Right lobe of liver (tissue), 6 donors: ENCODE results near the gene VPS26B. TPM values are rescaled to one million over a fixed set of nuclear protein-coding genes. Genes with fewer than 3 reads are reported as not detected.

ENCODE experiments used
- ATAC-seq, 4 donors: fragments of 200-7000 bp; cut with Tn5 transposase; one replicate each; pipeline ENCODE4 v1.9.1; 2020; ENCODE audit warnings: mild to moderate bottlenecking in 4 of 4, moderate library complexity in 4 of 4
- DNase-seq, 3 donors: peaks; one replicate each; pipeline ENCODE4 v3.0.0-alpha.2; 2020
- H3K27ac ChIP-seq, 3 donors: fragments of 200-600 bp; one replicate each; pipeline ENCODE4 v1.8.0; 2022
- H3K27me3 ChIP-seq, 2 donors: fragments of 200-600 bp; one replicate each; pipeline ENCODE4 v1.8.0; 2022
- H3K36me3 ChIP-seq, 4 donors: fragments of 200-600 bp; sonication (generic) in 1 of 4; one replicate each; pipeline versions ENCODE4 v1.5.1 to v1.8.0; 2017 to 2022; ENCODE audit warnings: control low read depth in 1 of 4
- H3K4me1 ChIP-seq, 4 donors: fragments of 200-600 bp; sonication (generic) in 1 of 4; one replicate each; pipeline versions ENCODE4 v1.5.1 to v1.8.0; 2017 to 2022; ENCODE audit warnings: control low read depth in 1 of 4
- H3K4me3 ChIP-seq, 3 donors: fragments of 200-600 bp; one replicate each; pipeline ENCODE4 v1.8.0; 2022
- H3K9me3 ChIP-seq, 4 donors: fragments of 200-600 bp; sonication (generic) in 1 of 4; one replicate each; pipeline versions ENCODE4 v1.5.1 to v1.8.0; 2017 to 2022; ENCODE audit warnings: control low read depth in 1 of 4
- POLR2A ChIP-seq: fragments of 450-650 bp; IDR thresholded peaks from one replicate; pipeline ENCODE4 v1.6.1; 2017; ENCODE audit warnings: antibody characterized with exemption, mild to moderate bottlenecking
- WGBS: methylation state at CpG from one replicate; pipeline ENCODE4 v1.1.6; 2018; ENCODE audit warnings: low coverage, low lambda C conversion rate; ENCODE audit not compliant: insufficient coverage; ENCODE audit errors: missing lambda C conversion rate; 5-methylcytosine and 5-hydroxymethylcytosine counted together
- intact Hi-C, 2 donors: fragments of 100-400 bp; cut with DNase I; formaldehyde crosslinking; loops; one replicate each; pipeline versions ENCODE4 v1.11.2 to v1.14.1; 2022
- total RNA-seq, 6 experiments: library from RNA; depleted of rRNA in 2 of 6; stranded (reverse); fragments of >200 nt in 2 of 6; fragmentation: NEBNext Ultra II Directional in 3 of 6; extraction: Animal tissue kit (Norgen Biotek cat#: 25700) in 3 of 6; gene quantifications; one replicate each; pipeline versions ENCODE4 v1.1.0 to v1.2.4, GENCODE V29; 2016 to 2023
- TF ChIP-seq, protein P1 (sequence below), 4 donors: fragments of 200-600 bp in 3 of 4; fragments of 450-650 bp in 1 of 4; IDR thresholded peaks; one replicate each; pipeline versions ENCODE4 v1.5.1 to v1.8.0; 2016 to 2022; ENCODE audit warnings: antibody characterized with exemption in 4 of 4, mild to moderate bottlenecking in 2 of 4
- donor health status: DM: no; HTN: yes; CAD: no.
- donor health status: DM: no; HTN: no; CAD: no.
- donor health status: DM: no; HTN: no; CAD: no.
- donor health status: DM: no; HTN: yes; CAD: no.
- donor health status: DM: no; HTN: yes; CAD: no.

The VPS26B gene
- total RNA-seq, 6 experiments from 2014 or later, result 22.6 to 33.7 (median 30.0) TPM

DNA sequence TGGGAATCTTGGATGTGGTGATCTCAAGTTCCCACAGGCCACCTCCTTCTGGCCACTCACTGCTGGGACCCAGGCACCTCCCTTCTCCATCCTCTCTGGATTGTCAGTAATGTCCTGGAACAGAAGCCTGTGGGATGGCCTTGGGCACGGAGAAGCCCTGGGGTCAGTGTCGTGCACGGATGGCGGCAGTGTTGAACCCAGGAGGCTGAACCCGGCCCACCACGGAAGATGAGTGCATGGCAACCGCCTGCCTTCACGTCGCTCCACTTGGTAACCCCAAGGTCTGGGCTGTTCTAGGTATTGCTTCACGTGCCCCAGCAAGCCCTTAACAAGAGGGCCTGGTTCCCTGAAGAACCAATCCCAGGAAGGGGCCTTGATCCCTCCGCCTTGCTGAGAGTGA lies 21.6 kb downstream of the VPS26B start:
- Histone ChIP-seq H3K27ac (no peak overlapping the region), H3K4me3 (no peak overlapping the region), H3K27me3 (no peaks in the 10 kb centered on the region), H3K36me3 (peaks cover 0 to 81% (median 16%) of the 10 kb centered on the region in 4 donors), H3K4me1 (peaks cover 0 to 14% (median 5%) of the 10 kb centered on the region in 4 donors), H3K9me3 (no peaks in the 10 kb centered on the region)
- TF ChIP-seq, protein P1, sequence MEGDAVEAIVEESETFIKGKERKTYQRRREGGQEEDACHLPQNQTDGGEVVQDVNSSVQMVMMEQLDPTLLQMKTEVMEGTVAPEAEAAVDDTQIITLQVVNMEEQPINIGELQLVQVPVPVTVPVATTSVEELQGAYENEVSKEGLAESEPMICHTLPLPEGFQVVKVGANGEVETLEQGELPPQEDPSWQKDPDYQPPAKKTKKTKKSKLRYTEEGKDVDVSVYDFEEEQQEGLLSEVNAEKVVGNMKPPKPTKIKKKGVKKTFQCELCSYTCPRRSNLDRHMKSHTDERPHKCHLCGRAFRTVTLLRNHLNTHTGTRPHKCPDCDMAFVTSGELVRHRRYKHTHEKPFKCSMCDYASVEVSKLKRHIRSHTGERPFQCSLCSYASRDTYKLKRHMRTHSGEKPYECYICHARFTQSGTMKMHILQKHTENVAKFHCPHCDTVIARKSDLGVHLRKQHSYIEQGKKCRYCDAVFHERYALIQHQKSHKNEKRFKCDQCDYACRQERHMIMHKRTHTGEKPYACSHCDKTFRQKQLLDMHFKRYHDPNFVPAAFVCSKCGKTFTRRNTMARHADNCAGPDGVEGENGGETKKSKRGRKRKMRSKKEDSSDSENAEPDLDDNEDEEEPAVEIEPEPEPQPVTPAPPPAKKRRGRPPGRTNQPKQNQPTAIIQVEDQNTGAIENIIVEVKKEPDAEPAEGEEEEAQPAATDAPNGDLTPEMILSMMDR (IDR thresholded peaks at IDR 0.05), result no peak
- 80% methylated on average over 1 of the region's 11 CpGs for WGBS
- DNase-seq (no peak), ATAC-seq (no peak)
- intact Hi-C loops, result no loop called here

GRCh38 chr11:134246678-134247077 lies 22.2 kb downstream of the VPS26B start:
- 89% methylated on average over 4 of the region's 4 CpGs for WGBS
- Histone ChIP-seq H3K36me3 (peaks cover 0 to 77% (median 16%) of the 10 kb centered on the region in 4 donors), H3K27ac (no peak overlapping the region), H3K9me3 (no peaks in the 10 kb centered on the region), H3K4me1 (peaks cover 0 to 19% (median 10%) of the 10 kb centered on the region in 4 donors), H3K27me3 (no peaks in the 10 kb centered on the region), H3K4me3 (no peak overlapping the region)
- DNase-seq (no peak), ATAC-seq (no peak)
- TF ChIP-seq, protein P1 (IDR thresholded peaks at IDR 0.05), result no peak
- no peak for TF ChIP-seq POLR2A
- intact Hi-C loops, result no loop called here

DNA sequence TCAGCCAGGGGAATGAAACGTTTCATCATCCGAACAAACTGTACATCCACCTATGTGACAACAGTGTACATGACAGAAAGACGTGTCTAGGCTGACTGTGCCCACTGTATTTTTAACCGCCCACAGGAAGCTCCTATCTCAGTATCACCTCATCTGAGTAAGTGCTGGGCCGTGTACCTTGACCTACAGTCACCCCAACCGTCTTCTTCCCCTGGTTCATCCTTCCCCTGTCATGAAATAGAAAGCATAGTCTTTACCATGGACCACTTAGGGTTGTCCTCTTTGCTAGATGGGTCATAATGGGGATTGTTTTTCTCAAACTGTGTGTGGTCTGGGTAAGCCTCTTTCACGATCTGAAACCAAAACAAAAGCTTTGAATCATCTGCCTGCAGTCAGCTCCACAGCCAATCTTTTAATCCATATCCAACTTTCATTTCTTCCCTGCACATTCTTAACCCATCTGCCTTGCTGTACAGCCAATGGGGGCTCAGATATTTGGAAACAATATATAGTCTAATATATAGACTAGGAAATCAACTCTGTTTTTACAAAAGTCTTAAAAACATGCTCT lies 24.5 kb downstream of the VPS26B start:
- H3K27ac ChIP-seq, result no peak overlapping the region
- H3K4me1 ChIP-seq, result peaks cover 0 to 27% (median 13%) of the 10 kb centered on the region in 4 donors
- no peak for ATAC-seq
- H3K4me3 ChIP-seq, result no peak overlapping the region
- no peaks in the 10 kb centered on the region for H3K9me3 ChIP-seq
- TF ChIP-seq, protein P1 (IDR thresholded peaks at IDR 0.05), result no peak
- TF ChIP-seq POLR2A, result no peak
- no peaks in the 10 kb centered on the region for H3K27me3 ChIP-seq
- intact Hi-C loops, result no loop called here
- peaks cover 0 to 55% (median 14%) of the 10 kb centered on the region in 4 donors for H3K36me3 ChIP-seq
- WGBS, result 53% methylated on average over 4 of the region's 7 CpGs
- DNase-seq, result no peak

DNA sequence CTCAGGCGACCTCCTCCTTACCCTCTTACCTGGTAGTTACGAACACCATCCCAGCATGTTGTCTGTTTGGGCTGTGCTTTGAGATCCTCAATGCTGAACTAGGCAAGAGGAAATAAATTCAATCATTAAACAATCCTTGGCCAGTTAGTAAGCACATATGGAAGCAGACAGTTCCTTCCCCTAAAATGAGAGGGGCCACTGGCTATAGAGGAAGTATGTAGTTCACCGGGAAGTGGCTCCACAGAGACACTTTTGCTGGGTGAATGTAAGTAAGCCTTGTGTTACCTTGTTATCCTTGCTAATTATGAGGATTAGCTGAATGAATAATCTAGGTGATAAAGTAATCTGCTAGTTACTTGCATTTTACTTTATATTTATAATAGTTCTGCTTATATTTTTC lies 25.8 kb downstream of the VPS26B start:
- TF ChIP-seq, protein P1 (IDR thresholded peaks at IDR 0.05), result no peak
- no peak for TF ChIP-seq POLR2A

More for the DNA sequence above, 25.8 kb downstream of the VPS26B start:
- ATAC-seq (no peak), DNase-seq (no peak)
- peaks cover 0 to 34% (median 13%) of the 10 kb centered on the region in 4 donors for H3K4me1 ChIP-seq
- H3K27ac ChIP-seq, result peak overlapping the region; percentile 49 to 86 (median 83)
- peaks cover 0 to 45% (median 10%) of the 10 kb centered on the region in 4 donors for H3K36me3 ChIP-seq
- intact Hi-C loops, result no loop called here
- no peaks in the 10 kb centered on the region for H3K9me3 ChIP-seq
- WGBS, result 79% methylated on average over 3 of the region's 3 CpGs
- H3K27me3 ChIP-seq, result no peaks in the 10 kb centered on the region
- H3K4me3 ChIP-seq, result no peak overlapping the region
